Pancreas (tissue), 10 donors: Measurements from ENCODE around the gene B4GAT1. TPM values are rescaled to one million over a fixed set of nuclear protein-coding genes. Genes with fewer than 3 reads are reported as not detected.
A peak's percentile ranks its signal among the peaks of the same experiment; 100 is the strongest.

ENCODE experiments used
- ATAC-seq, 4 donors: fragments of 200-7000 bp; cut with Tn5 transposase; one replicate each; pipeline versions ENCODE4 v1.8.0 to v1.9.1; 2020; ENCODE audit warnings: mild to moderate bottlenecking in 4 of 4, moderate library complexity in 4 of 4
- DNase-seq, 6 donors: peaks; one replicate each; pipeline ENCODE4 v3.0.0-alpha.2; 2020
- FAIRE-seq: peaks from 2 replicates; lab custom pipeline; 2012; peaks lifted over from hg19 to GRCh38; lab: Jason Lieb, UNC
- H3K27ac ChIP-seq, 4 donors: fragments of 200-600 bp; sonication (generic); 1 replicate in 3 of 4; 2 replicates in 1 of 4; pipeline versions ENCODE4 v1.5.0 to v1.8.0; 2020
- H3K27me3 ChIP-seq, 4 donors: fragments of 200-600 bp; one replicate each; pipeline ENCODE4 v1.8.0; 2021
- H3K36me3 ChIP-seq, 3 donors: fragments of 200-600 bp; sonication (generic) in 1 of 3; one replicate each; pipeline versions ENCODE4 v1.5.0 to v1.8.0; 2020 to 2021
- H3K4me1 ChIP-seq, 3 donors: fragments of 200-600 bp; one replicate each; pipeline ENCODE4 v1.8.0; 2021
- H3K4me3 ChIP-seq, 4 donors: fragments of 200-600 bp; sonication (generic) in 2 of 4; one replicate each; pipeline versions ENCODE4 v1.5.0 to v1.8.0; 2020 to 2021
- H3K9me3 ChIP-seq, 4 donors: fragments of 200-600 bp; one replicate each; pipeline ENCODE4 v1.8.0; 2021
- WGBS, 2 donors: extraction: QIAGEN DNeasy Blood & Tissue Kit; methylation state at CpG; one replicate each; pipeline ENCODE4 v1.1.7; 2013; 5-methylcytosine and 5-hydroxymethylcytosine counted together
- intact Hi-C, 3 donors: fragments of 100-400 bp; cut with DNase I; formaldehyde crosslinking; loops; one replicate each; pipeline versions ENCODE4 v1.11.1 to v1.14.2; 2022
- polyA plus RNA-seq, 2 donors: library from polyadenylated mRNA; stranded (reverse); fragments of 200-250 nt; gene quantifications; one replicate each; pipeline ENCODE4 v1.2.3, GENCODE V29; 2013
- total RNA-seq, 6 donors: library from RNA; stranded (reverse); fragmentation: NEBNext Ultra II Directional in 4 of 6; extraction: Animal tissue kit (Norgen Biotek cat#: 25700) in 4 of 6; gene quantifications; one replicate each; pipeline versions ENCODE4 v1.2.1 to v1.2.4, GENCODE V29; 2021 to 2023
- TF ChIP-seq, protein P1 (sequence below), 4 donors: fragments of 200-600 bp; sonication (generic) in 3 of 4; IDR thresholded peaks; one replicate each; pipeline versions ENCODE4 v1.5.0 to v1.8.0; 2021; ENCODE audit warnings: antibody characterized with exemption in 4 of 4
- donor health status: healthy with polysubstance abuse.
- donor health status: DM: no; HTN: no; CAD: no; lungs with moderate emphysema.
- donor health status: DM: no; HTN: no; CAD: no.
- donor health status: control.
- donor health status: control.
- donor health status: Bipolar disorder and iron deficiency.
- donor health status: DM: yes; HTN: yes; CAD: no.
- donor health status: DM: no; HTN: no; CAD: no.
- donor health status: DM: no; HTN: no; CAD: no.
- donor health status: DM: yes; HTN: yes; CAD: no.

The B4GAT1 gene
- total and polyA plus RNA-seq, 8 donors = 9.2 to 21.8 (median 12.0) TPM

DNA sequence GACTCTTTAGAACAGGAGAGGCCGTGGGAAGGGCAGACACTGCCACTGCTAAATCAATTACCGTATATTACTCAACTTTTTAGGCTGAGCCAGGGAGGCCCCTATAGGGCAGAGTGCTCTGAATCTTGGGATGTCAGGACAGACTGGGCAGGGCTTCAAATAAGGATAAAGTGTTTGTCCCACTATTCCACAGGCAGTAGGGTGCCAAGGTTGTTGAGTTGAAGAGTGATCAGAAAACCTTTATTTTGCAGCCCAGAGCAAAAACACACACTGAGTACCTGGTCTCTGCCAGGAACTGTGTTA lies 1.6 kb upstream of the B4GAT1 start:
- WGBS, 2 donors = 18 to 35% methylated on average over 2 of the region's 2 CpGs
- DNase-seq = no peak
- peaks cover 8 to 43% (median 29%) of the 10 kb centered on the region in 3 donors for H3K4me1 ChIP-seq
- intact Hi-C loops = no loop called here
- no peaks in the 10 kb centered on the region for H3K36me3 ChIP-seq
- H3K4me3 ChIP-seq = no peak overlapping the region
- no peaks in the 10 kb centered on the region for H3K27me3 ChIP-seq
- no peaks in the 10 kb centered on the region for H3K9me3 ChIP-seq
- no peak for FAIRE-seq
- ATAC-seq = no peak
- TF ChIP-seq, protein P1, sequence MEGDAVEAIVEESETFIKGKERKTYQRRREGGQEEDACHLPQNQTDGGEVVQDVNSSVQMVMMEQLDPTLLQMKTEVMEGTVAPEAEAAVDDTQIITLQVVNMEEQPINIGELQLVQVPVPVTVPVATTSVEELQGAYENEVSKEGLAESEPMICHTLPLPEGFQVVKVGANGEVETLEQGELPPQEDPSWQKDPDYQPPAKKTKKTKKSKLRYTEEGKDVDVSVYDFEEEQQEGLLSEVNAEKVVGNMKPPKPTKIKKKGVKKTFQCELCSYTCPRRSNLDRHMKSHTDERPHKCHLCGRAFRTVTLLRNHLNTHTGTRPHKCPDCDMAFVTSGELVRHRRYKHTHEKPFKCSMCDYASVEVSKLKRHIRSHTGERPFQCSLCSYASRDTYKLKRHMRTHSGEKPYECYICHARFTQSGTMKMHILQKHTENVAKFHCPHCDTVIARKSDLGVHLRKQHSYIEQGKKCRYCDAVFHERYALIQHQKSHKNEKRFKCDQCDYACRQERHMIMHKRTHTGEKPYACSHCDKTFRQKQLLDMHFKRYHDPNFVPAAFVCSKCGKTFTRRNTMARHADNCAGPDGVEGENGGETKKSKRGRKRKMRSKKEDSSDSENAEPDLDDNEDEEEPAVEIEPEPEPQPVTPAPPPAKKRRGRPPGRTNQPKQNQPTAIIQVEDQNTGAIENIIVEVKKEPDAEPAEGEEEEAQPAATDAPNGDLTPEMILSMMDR (IDR thresholded peaks at IDR 0.05) = no peak
- H3K27ac ChIP-seq = peak overlapping the region in 2 of 4 donors; percentile 89 to 93

DNA sequence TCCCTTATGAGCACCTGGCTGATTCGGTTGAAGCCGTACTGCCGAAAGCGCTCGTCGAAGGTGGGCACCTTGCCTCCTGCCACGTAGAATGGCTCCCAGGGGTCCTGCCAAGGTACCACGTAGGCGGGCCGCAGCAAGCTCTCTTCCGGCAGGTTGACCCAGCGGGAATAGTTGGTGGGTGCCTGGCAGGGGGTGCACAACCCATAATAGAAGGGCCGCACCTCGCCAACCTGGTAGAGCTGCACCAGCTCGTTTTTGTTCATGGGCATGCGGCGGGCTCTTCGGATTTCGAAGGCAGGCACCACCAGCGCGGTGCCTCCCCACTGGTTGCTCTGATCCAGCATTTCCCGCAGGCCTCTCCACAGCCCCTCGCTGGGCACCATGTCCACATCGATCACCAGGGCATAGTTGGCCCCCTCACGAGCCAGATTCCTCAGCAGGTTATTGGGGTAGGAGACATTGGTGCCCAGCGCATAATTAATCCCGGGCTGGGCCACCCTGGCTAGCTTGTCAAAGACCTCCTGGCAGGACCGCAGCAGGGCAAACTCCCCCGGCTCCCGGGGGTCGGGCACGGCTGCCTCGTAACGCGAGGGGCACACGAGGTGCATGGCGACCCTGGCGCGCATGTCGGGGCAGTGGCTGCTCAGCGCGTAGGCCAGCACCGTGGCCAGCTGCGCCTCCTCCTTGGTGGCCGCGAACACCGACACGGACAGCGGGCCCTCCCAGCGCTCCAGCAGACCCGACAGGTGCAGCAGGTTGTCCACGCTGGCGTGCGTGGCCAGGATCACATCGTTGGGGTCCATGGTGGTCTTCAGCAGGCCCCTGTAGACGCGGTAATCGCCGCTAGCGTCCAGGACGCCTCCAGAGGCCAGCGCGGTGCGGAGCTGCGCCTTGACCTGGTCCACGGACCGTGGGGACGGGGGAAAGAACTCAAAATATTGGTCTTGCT lies 679 bp downstream of the B4GAT1 start:
- no peaks in the 10 kb centered on the region for H3K9me3 ChIP-seq
- H3K36me3 ChIP-seq = no peaks in the 10 kb centered on the region
- DNase-seq (peak in 4 of 6 donors; percentile 55 to 87 (median 69)), ATAC-seq (peak; percentile 14 to 36 (median 24)), FAIRE-seq (no peak)
- TF ChIP-seq, protein P1 (IDR thresholded peaks at IDR 0.05) = no peak
- intact Hi-C loops = no loop called here
- 11 to 14% methylated on average over 68 of the region's 68 CpGs for WGBS, 2 donors
- peaks cover 8 to 44% (median 26%) of the 10 kb centered on the region in 3 donors for H3K4me1 ChIP-seq
- peak overlapping the region; percentile 77 to 91 (median 87) for H3K4me3 ChIP-seq
- H3K27me3 ChIP-seq = no peaks in the 10 kb centered on the region
- H3K27ac ChIP-seq = peak overlapping the region; percentile 89 to 96 (median 93)

DNA sequence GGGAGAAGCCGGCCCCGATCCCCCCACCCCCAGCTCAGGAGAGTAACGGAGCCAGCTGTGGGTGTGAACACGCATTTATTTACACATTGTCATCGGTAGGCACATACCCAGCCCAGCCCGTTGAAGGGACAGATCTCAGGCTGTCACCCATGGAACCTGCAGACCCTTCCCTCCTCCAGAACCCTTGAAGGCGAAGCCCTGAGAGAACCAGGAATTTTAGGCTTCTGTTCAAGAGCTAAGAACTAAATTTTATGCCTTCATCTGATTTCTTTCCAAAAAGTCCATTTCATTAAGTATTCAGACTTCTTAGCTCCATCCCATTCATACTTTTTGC lies 2.1 kb downstream of the B4GAT1 start:
- Histone ChIP-seq H3K9me3 (no peaks in the 10 kb centered on the region), H3K36me3 (peaks cover 0 to 15% (median 3%) of the 10 kb centered on the region in 3 donors), H3K27ac (peak overlapping the region; percentile 70 to 89 (median 77)), H3K27me3 (no peaks in the 10 kb centered on the region), H3K4me3 (peak overlapping the region; percentile 55 to 91 (median 88)), H3K4me1 (peaks cover 5 to 38% (median 23%) of the 10 kb centered on the region in 3 donors)
- DNase-seq (no peak), ATAC-seq (peak; percentile 2 to 11 (median 6)), FAIRE-seq (no peak)
- 3% methylated on average over 7 of the region's 7 CpGs for WGBS, 2 donors
- intact Hi-C loops = no loop called here
- TF ChIP-seq, protein P1 (IDR thresholded peaks at IDR 0.05) = no peak

DNA sequence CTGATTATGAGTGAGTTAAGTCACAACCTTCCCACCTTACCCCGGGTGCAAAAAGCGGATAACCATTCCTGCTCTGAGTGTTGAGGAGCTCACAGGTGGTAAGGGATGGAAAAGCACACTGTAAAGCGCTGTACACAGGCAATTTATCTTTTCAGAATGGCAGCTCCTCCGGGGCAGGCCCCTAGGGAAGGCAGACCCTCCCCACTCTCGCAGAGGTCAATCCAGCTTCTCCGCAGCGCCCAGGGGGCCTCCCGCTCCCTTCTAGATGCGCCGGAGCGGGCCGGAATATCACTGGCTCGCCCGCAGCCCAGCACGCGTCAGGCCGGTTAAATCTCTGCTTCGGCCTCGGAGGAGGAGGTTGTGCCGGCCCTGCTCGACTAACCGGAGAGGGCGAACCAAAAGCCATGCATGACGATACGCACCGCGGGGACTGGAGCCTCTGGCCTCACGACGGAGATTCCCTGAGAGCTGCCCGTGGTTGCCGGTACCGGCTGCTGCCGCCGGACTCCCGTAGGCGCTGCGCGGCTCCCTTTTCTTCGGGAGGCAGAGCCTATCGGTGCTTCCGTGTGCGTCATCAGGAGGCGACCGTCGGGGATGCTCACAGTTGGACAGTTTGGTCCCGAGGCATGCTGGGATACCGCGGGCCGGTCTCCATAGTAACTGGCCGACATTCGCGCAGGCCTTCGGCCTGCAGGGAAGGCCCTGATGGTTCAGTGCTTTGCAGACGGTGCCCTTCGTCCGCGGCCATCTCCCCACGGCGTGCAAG lies 2.7 kb downstream of the B4GAT1 start, which contains the start of gene BRMS1:
BRMS1 (minus strand) TSS at position 555 of the 766 bp plus-strand sequence. CDS start 2,870 bp downstream, outside the sequence.
- ATAC-seq (peak; percentile 77 to 90 (median 82)), DNase-seq (peak; percentile 96 to 99 (median 98)), FAIRE-seq (no peak)
- H3K27ac ChIP-seq = peak within 1 kb of the TSS; percentile 70 to 89 (median 77)
- H3K27me3 ChIP-seq = no peaks in the 10 kb centered on the region
- peaks cover 0 to 16% (median 3%) of the 10 kb centered on the region in 3 donors for H3K36me3 ChIP-seq
- peak within 1 kb of the TSS; percentile 55 to 91 (median 88) for H3K4me3 ChIP-seq
- 0 to 1% methylated on average over 59 of the region's 59 CpGs for WGBS, 2 donors
- H3K9me3 ChIP-seq = no peaks in the 10 kb centered on the region
- H3K4me1 ChIP-seq = peaks cover 0 to 33% (median 23%) of the 10 kb centered on the region in 3 donors
- TF ChIP-seq, protein P1 (IDR thresholded peaks at IDR 0.05) = peak in 1 of 4 donors; percentile 11
- intact Hi-C loops = no loop called here
